Prostate gland (tissue), 2 donors: ENCODE results near the gene ARFRP1. TPM values are rescaled to one million over a fixed set of nuclear protein-coding genes. Genes with fewer than 3 reads are reported as not detected.

Source experiments
- DNase-seq: peaks from one replicate; pipeline ENCODE4 v3.0.0-alpha.2; 2019; ENCODE audit warnings: low spot score
- H3K27ac ChIP-seq, 2 donors: fragments of 200-600 bp; sonication (generic); 2 replicates each; pipeline ENCODE4 v1.5.1; 2017 to 2019
- H3K27me3 ChIP-seq: fragments of 200-600 bp; sonication (generic); replicated peaks from 2 replicates; pipeline ENCODE4 v1.5.1; 2019; ENCODE audit not compliant: insufficient read depth
- H3K36me3 ChIP-seq, 2 donors: fragments of 200-600 bp; sonication (generic); 1 replicate in 1 of 2; 2 replicates in 1 of 2; pipeline versions ENCODE4 v1.5.1 to v1.8.1; 2017 to 2019
- H3K4me1 ChIP-seq: fragments of 200-600 bp; sonication (generic); replicated peaks from 2 replicates; pipeline ENCODE4 v1.5.1; 2019
- H3K4me3 ChIP-seq, 2 donors: fragments of 200-600 bp; sonication (generic); 2 replicates each; pipeline ENCODE4 v1.5.1; 2017 to 2019
- H3K9me3 ChIP-seq: fragments of 200-600 bp; sonication (generic); 2 replicates; pipeline ENCODE4 v1.5.1; 2017
- CTCF ChIP-seq, 4 experiments: fragments of 200-600 bp in 2 of 4; fragments of 450-650 bp in 2 of 4; sonication (generic) in 2 of 4; IDR thresholded peaks; 1 replicate in 3 of 4; 2 replicates in 1 of 4; pipeline ENCODE4 v1.5.1; 2016 to 2019; ENCODE audit warnings: antibody characterized with exemption in 4 of 4, mild to moderate bottlenecking in 2 of 4, moderate library complexity in 2 of 4
- POLR2A ChIP-seq: fragments of 450-650 bp; IDR thresholded peaks from one replicate; pipeline ENCODE4 v1.6.1; 2016; ENCODE audit warnings: antibody characterized with exemption, mild to moderate bottlenecking
- POLR2AphosphoS5 ChIP-seq: sonication (generic); formaldehyde crosslinking; IDR thresholded peaks from one replicate; pipeline ENCODE4 v1.6.1; 2017; ENCODE audit warnings: antibody characterized with exemption
- WGBS: methylation state at CpG from one replicate; pipeline ENCODE4 v1.1.5; 2018; 5-methylcytosine and 5-hydroxymethylcytosine counted together
- intact Hi-C: fragments of 100-400 bp; cut with DNase I; formaldehyde crosslinking; loops from one replicate; pipeline ENCODE4 v1.14.2; 2022
- total RNA-seq, 2 donors: library from RNA; depleted of rRNA; stranded (reverse); fragments of >200 nt; gene quantifications; one replicate each; pipeline ENCODE4 v1.1.0, GENCODE V29; 2016

ARFRP1 gene
- total RNA-seq, 2 donors from 2014 or later = 36.8 to 50.8 TPM

GRCh38 chr20:63686094-63686491, 21.7 kb downstream of the ARFRP1 start:
- DNase-seq = no peak
- WGBS = 82% methylated on average over 24 of the region's 24 CpGs
- no peaks in the 10 kb centered on the region for H3K4me1 ChIP-seq
- H3K27ac ChIP-seq = peak overlapping the region in 1 of 2 donors; percentile 36
- H3K9me3 ChIP-seq = no peaks in the 10 kb centered on the region
- H3K27me3 ChIP-seq = no peaks in the 10 kb centered on the region
- H3K4me3 ChIP-seq = no peak overlapping the region
- intact Hi-C loops = no loop called here
- TF ChIP-seq CTCF (IDR thresholded peaks at IDR 0.05) (no peak), POLR2A (no peak), POLR2AphosphoS5 (no peak)
- no peaks in the 10 kb centered on the region for H3K36me3 ChIP-seq

- WGBS = 89% methylated on average over 19 of the region's 21 CpGs
- H3K4me1 ChIP-seq = no peaks in the 10 kb centered on the region
- no peak for TF ChIP-seq POLR2AphosphoS5
- TF ChIP-seq POLR2A = no peak
- TF ChIP-seq CTCF (IDR thresholded peaks at IDR 0.05) = no peak
- intact Hi-C loops = no loop called here
- H3K4me3 ChIP-seq = no peak overlapping the region
- peak overlapping the region in 1 of 2 donors; percentile 36 for H3K27ac ChIP-seq
- no peaks in the 10 kb centered on the region for H3K36me3 ChIP-seq
- H3K27me3 ChIP-seq = no peaks in the 10 kb centered on the region
- no peak for DNase-seq
- no peaks in the 10 kb centered on the region for H3K9me3 ChIP-seq
Observed at GRCh38 chr20:63685269-63686026, 22.3 kb downstream of the ARFRP1 start.

- Histone ChIP-seq H3K9me3 (no peaks in the 10 kb centered on the region), H3K4me1 (no peaks in the 10 kb centered on the region), H3K4me3 (no peak overlapping the region), H3K27ac (peak overlapping the region; percentile 36 to 66), H3K36me3 (no peaks in the 10 kb centered on the region), H3K27me3 (no peaks in the 10 kb centered on the region)
- intact Hi-C loops = no loop called here
- TF ChIP-seq CTCF (IDR thresholded peaks at IDR 0.05) = no peak
- TF ChIP-seq POLR2AphosphoS5 = peak; percentile 18
- WGBS = 60% methylated on average over 22 of the region's 22 CpGs
- no peak for DNase-seq
Observed at GRCh38 chr20:63682384-63683139, 25.2 kb downstream of the ARFRP1 start.

GRCh38 chr20:63681609-63682142, 26.1 kb downstream of the ARFRP1 start:
- Histone ChIP-seq H3K27ac (peak overlapping the region; percentile 28 to 60), H3K4me1 (no peaks in the 10 kb centered on the region), H3K4me3 (no peak overlapping the region), H3K36me3 (no peaks in the 10 kb centered on the region), H3K9me3 (no peaks in the 10 kb centered on the region), H3K27me3 (no peaks in the 10 kb centered on the region)
- 96% methylated on average over 13 of the region's 13 CpGs for WGBS
- intact Hi-C loops = no loop called here
- no peak for DNase-seq
- TF ChIP-seq CTCF (IDR thresholded peaks at IDR 0.05) (no peak), POLR2AphosphoS5 (no peak), POLR2A (no peak)
